Measurements from ENCODE around the gene CAMK4.

- TF ChIP-seq ELF4 (IDR thresholded peaks at IDR 0.05) (no peak), SUZ12 (IDR thresholded peaks at IDR 0.05) (no peak), HDGF (IDR thresholded peaks at IDR 0.05; ENCODE audit: borderline replicate concordance) (no peak), FOXK2 (IDR thresholded peaks at IDR 0.05) (no peak), FOXA1 (IDR thresholded peaks at IDR 0.05) (no peak), L3MBTL2 (conservative IDR thresholded peaks at IDR 0.05) (no peak), BHLHE40 (IDR thresholded peaks at IDR 0.05; ENCODE audit: borderline replicate concordance) (no peak), LEF1 (IDR thresholded peaks at IDR 0.05; ENCODE audit: borderline replicate concordance) (no peak), FOXM1 (IDR thresholded peaks at IDR 0.05; ENCODE audit: borderline replicate concordance) (no peak), TARDBP (IDR thresholded peaks at IDR 0.05) (no peak), CTBP1 (IDR thresholded peaks at IDR 0.05; ENCODE audit: borderline replicate concordance) (no peak), NFRKB (IDR thresholded peaks at IDR 0.05) (no peak), SP1 (IDR thresholded peaks at IDR 0.05) (no peak), PKNOX1 (IDR thresholded peaks at IDR 0.05) (no peak)
Observed at GRCh38 chr5:111463311-111463710, 239.1 kb downstream of the CAMK4 start.

Data from HEK293T (cell line).